ENCODE data around the gene UBE2O. TPM values are rescaled to one million over a fixed set of nuclear protein-coding genes. Genes with fewer than 3 reads are reported as not detected.
A peak's percentile ranks its signal among the peaks of the same experiment; 100 is the strongest.

The UBE2O gene
- total RNA-seq, 1 donor from 2014 or later = 12.6 TPM

DNA sequence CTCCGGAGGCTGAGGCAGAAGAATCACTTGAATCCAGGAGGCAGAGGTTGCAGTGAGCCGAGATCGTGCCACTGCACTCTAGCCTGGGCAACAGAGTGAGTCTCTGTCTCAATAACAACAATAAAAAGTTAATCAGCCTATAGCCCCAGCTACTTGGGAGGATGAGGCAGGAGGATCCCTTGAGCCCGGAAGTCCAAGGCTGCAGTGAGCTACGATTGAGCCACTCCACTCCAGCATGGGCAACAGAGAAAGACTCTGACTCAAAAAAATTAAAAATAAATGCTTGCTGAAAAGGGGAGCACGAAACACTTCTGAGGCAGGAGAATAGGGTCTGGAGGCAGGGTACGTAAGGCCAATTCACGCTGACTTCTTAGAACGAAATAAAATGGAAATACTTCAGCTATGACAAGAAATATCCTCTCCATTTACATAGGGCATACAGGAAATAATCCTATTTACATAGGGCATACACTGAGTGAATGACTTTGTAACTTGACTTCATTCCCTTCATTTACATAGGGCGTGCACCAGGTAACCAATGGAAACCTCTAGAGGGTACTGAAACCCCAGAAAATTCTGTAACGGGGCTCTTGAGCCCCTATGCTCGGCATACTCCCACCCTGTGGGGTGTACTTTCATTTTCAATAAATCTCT, 96.0 kb downstream of the UBE2O start:
- Histone ChIP-seq H3K36me3 (ENCODE audit: control insufficient read depth, insufficient read depth, low read length) (no peaks in the 10 kb centered on the region), H3K4me3 (ENCODE audit: low read depth, low read length) (no peak overlapping the region), H3K27me3 (ENCODE audit: control insufficient read depth, insufficient read depth, low read length) (no peaks in the 10 kb centered on the region)
- no peak for TF ChIP-seq CTCF (IDR thresholded peaks at IDR 0.05; ENCODE audit: insufficient read depth, low read length, poor library complexity, severe bottlenecking)
- no peak for DNase-seq (ENCODE audit: low read depth)

DNA sequence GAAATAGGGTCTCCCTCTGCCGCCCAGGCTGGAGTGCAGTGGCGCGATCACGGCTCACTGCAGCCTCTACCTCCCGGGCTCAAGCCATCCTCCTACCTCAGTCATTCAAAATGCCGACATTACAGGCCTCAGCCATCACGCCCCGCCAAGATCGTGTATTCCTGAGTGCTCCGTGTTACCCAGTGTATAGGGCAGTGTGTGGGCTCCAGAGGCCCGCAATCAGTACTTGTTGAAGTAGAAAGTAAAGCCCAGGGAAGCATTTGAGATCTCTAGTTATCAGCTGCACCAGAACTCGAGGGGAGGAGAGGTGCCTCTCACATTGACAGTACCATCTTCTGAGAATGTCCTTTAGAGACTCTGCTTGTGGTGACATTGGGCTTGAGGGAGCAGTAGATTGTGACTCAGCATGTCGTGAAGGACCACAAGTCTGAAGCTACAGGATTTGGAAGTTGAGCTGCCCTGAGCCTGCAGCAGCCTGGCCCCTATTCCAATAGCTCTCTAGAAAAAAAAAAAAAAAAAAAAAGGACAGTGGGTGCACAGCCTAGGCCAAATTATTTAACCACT, 98.1 kb downstream of the UBE2O start:
- no peaks in the 10 kb centered on the region for H3K36me3 ChIP-seq (ENCODE audit: control insufficient read depth, insufficient read depth, low read length)
- DNase-seq (ENCODE audit: low read depth) = no peak
- no peaks in the 10 kb centered on the region for H3K27me3 ChIP-seq (ENCODE audit: control insufficient read depth, insufficient read depth, low read length)
- TF ChIP-seq CTCF (IDR thresholded peaks at IDR 0.05; ENCODE audit: insufficient read depth, low read length, poor library complexity, severe bottlenecking) = no peak
- H3K4me3 ChIP-seq (ENCODE audit: low read depth, low read length) = no peak overlapping the region

GRCh38 chr17:76354317-76354729, 98.6 kb downstream of the UBE2O start:
- H3K4me3 ChIP-seq (ENCODE audit: low read depth, low read length) = peak overlapping the region; percentile 76

DNA sequence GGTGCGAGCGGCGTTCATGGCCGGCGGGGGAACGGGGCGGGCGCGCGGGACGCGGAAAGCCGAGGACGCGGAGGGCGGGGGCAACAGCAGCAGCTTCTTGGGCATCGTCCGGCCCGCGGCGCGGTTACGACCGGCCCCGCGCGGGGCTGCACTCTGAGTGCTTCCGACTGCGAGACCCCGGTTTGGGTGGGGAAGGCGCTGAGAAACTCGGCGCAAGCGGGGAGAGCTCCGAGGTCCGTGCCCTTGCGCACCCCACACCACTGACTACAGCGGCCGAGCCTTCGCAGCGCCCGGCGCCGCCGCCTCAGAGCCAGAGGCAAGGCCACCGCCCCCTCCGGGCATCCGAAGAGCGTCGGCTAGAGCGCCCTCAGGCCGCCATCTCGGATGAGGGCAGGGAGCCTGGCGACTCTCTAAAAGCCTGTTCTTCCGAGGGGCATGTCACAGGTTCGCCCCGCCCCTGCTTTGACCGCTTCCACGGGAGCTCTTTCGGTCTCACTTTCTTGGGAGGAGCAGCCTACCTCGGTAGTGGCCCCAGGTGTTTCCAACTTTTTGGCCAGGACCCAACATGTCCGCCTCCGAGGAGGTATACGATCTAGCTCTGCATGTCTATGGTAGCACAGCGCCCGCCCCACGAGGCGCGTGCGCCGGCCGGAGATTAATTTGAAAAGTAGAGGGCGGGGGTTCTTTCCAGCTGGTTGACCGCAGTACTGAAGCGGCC, 99.2 kb downstream of the UBE2O start, which contains the start of gene PRPSAP1:
Gene PRPSAP1, minus strand, starts transcription at position 318 of the 718 bp plus-strand sequence. Its CDS starts 213 bp downstream, at position 105.
- Histone ChIP-seq H3K36me3 (ENCODE audit: control insufficient read depth, insufficient read depth, low read length) (no peaks in the 10 kb centered on the region), H3K4me3 (ENCODE audit: low read depth, low read length) (peak within 1 kb of the TSS; percentile 76), H3K27me3 (ENCODE audit: control insufficient read depth, insufficient read depth, low read length) (no peaks in the 10 kb centered on the region)
- peak; percentile 49 for DNase-seq (ENCODE audit: low read depth)
- TF ChIP-seq CTCF (IDR thresholded peaks at IDR 0.05; ENCODE audit: insufficient read depth, low read length, poor library complexity, severe bottlenecking) = peak; percentile 15

More at GRCh38 chr17:76354317-76354729, 98.6 kb downstream of the UBE2O start:
- Histone ChIP-seq H3K27me3 (ENCODE audit: control insufficient read depth, insufficient read depth, low read length) (no peaks in the 10 kb centered on the region), H3K36me3 (ENCODE audit: control insufficient read depth, insufficient read depth, low read length) (no peaks in the 10 kb centered on the region)
- TF ChIP-seq CTCF (IDR thresholded peaks at IDR 0.05; ENCODE audit: insufficient read depth, low read length, poor library complexity, severe bottlenecking) = no peak
- no peak for DNase-seq (ENCODE audit: low read depth)

- DNase-seq (ENCODE audit: low read depth) = no peak
- Histone ChIP-seq H3K27me3 (ENCODE audit: control insufficient read depth, insufficient read depth, low read length) (no peaks in the 10 kb centered on the region), H3K4me3 (ENCODE audit: low read depth, low read length) (peak overlapping the region; percentile 76), H3K36me3 (ENCODE audit: control insufficient read depth, insufficient read depth, low read length) (no peaks in the 10 kb centered on the region)
- no peak for TF ChIP-seq CTCF (IDR thresholded peaks at IDR 0.05; ENCODE audit: insufficient read depth, low read length, poor library complexity, severe bottlenecking)
Observed at GRCh38 chr17:76353004-76353598, 99.9 kb downstream of the UBE2O start.
